Stimulated activated CD8-positive, alpha-beta memory T cell treated with anti-CD3 and anti-CD28 coated beads, Interleukin-7, amount 100 ng/mL, for 1 hour (primary cell): ENCODE results near the gene CCDC174.
"Not testable (repeated sequence)": the region's sequence is repeated elsewhere in the genome, so short reads cannot be mapped to it uniquely, and the experiment has no call there.

Experiments used
- DNase-seq, 2 donors: peaks; one replicate each; pipeline ENCODE4 v3.0.0-alpha.2; 2020; ENCODE audit warnings: low read depth in 2 of 2

Gene CCDC174

GRCh38 chr3:14651440-14652251 lies at the start of gene CCDC174:
Gene CCDC174, plus strand, starts transcription at chr3:14651762. Its CDS starts 75 bp downstream, at chr3:14651837.
- DNase-seq = peak; percentile 86 to 88

DNA sequence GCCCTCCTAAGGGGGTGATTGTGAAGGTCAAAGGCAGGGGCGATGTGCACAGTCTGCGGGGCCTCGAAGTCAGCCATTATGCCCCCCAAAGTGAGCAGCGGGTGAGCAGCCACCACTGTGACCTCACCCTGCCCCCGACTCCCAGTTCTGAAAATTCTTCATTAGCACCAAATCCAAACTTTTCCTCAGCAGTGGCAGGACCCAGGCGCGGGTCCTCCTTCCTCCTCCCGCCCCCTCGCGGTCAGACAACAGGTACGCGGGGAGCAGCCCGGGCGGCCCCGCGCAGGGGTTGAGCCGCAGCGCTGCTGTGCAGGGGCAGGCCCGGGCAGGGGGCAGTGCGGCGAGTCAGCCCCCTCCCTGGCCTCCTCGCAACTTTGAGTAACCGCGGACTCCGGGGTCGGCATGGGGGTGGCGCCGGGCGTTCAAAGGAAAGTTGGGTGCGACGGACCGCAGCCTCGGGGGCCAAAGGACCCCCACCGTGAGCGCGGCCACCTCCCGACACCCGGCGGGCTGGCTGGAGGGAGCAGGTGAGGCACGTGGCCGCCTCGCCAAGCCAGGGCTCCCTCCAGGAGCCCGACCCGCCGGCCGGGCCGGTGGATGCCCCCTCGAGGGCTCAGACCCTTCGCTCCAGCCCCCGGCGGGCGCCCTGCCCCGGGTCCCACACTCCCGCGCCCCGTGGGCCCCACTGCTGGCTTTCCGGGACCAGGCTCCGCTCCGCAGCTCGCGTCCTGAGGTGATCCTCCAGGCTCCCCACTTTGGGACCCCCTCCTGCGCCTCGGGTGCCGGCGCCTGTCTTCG lies 49.4 kb upstream of the CCDC174 start:
- DNase-seq = no peak

- no peak for DNase-seq
Observed at GRCh38 chr3:14602804-14603644, 48.5 kb upstream of the CCDC174 start.

- DNase-seq = no peak
Observed at GRCh38 chr3:14605067-14605466, 46.5 kb upstream of the CCDC174 start.

DNA sequence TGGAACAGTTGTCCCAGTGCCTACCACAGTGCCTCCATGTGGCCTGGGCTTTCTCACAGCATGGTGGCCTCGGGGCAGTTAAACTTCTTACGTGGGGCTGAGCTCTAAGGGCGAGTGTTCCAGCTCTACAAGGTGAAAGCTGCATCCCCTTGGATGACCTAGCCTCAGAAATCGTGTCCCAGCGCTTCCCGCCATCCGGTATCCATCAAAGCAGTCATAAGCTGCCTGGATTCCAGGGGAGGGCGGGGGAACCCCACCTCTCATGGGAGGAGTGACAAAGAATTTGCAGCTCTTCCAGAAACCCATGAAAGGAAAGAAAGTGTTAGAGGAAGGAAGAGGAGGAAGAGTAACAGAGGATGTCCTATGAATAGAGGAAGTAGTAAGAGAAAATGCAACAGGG lies 45.8 kb upstream of the CCDC174 start:
- DNase-seq = no peak

DNA sequence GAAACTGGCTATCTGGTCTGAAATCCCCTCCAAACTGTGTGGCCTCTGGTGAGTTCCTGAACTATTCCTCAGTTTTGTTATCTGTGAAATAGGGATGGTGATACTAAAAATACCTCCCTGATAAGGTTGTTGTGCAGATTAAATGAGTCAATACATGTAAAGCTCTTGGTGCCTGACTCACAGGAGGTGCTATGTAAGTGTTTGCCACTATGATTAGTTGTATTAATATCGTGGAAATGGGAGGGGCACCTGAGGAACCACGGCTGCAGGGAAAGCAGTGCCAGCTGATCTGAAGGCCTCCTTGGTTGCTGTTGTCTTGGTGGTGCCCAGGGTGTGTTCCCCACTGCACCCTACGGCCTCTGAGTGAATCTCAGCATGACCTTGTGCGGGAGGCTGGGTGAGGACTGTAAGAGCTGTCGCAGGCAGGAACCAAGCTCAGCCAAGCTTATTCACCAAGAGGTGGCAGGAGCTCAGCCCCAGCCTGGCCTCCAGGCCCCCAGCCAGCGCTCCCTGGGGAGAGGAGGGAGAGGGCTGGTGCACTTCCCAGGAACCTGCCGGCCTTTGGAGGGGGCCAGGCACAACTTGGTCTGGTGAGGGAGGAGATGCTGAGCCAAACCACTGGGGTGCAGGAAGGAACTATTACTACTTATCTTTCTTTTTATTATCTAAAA lies 44.8 kb upstream of the CCDC174 start:
- DNase-seq = no peak

GRCh38 chr3:14608298-14608697 lies 43.3 kb upstream of the CCDC174 start:
- no peak for DNase-seq

DNA sequence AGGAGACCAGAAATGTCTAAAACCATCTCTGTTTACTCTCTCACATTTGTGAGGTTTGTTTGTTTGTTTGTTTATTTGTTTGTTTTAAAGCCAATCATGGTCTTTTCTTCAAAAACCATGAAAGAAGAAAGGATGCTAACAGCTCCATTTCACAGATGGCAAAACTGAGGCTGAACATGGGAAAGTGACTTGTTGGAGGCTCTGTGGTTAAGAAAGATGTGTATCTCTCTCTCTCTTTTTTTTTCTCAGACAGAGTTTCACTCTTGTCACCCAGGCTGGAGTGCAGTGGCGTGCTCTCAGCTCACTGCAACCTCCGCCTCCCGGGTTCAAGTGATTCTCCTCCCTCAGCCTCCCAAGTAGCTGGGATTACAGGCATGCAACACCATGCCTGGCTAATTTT lies 42.5 kb upstream of the CCDC174 start:
- not testable (repeated sequence) for DNase-seq

- no peak for DNase-seq
Observed at GRCh38 chr3:14609506-14609905, 42.1 kb upstream of the CCDC174 start.

DNA sequence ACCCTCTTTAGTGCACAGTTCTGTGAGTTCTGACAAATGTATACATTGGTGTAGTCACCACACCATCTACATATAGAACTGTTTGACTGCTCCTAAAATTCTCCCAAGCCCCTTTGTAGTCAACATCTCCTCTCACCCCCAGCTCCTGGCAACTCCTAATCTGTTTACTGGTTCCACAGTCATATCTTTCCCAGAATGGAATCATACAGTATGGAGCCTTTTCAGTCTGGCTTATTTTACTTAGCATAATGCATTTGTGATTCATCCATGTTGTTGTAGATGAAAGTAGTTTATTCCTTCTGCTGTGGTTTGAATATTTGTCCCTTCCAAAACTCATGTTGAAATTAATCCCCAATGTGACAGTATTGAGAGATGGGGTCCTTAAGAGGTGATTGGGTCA lies 41.6 kb upstream of the CCDC174 start:
- DNase-seq = no peak

DNA sequence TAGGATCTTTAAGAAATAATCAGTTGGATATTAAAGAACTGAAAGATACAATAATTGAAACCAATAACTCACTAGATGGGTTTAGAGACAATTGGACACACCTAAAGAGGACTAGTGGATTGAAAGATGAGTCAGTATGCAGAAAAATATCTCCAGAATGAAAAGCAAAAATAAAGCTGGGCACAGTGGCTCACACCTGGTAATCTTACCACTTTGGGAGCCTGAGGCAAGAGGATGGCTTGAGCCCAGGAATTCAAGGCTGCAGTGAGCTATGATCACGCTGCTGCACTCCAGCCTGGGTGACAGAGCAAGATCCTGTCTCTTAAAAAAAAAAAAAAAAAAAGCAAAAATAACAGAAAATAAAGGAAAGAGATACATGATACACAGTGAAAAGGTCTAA lies 37.4 kb upstream of the CCDC174 start:
- DNase-seq = no peak

- DNase-seq = no peak
Observed at GRCh38 chr3:14614862-14615261, 36.7 kb upstream of the CCDC174 start.

- DNase-seq = no peak
Observed at GRCh38 chr3:14616606-14617507, 34.7 kb upstream of the CCDC174 start.

GRCh38 chr3:14617508-14618023 lies 34.0 kb upstream of the CCDC174 start:
- no peak for DNase-seq

- DNase-seq = no peak
Observed at GRCh38 chr3:14619605-14620004, 32.0 kb upstream of the CCDC174 start.

GRCh38 chr3:14620512-14620911 lies 31.1 kb upstream of the CCDC174 start:
- no peak for DNase-seq

GRCh38 chr3:14621093-14621492 lies 30.5 kb upstream of the CCDC174 start:
- no peak for DNase-seq

- DNase-seq = no peak
Observed at GRCh38 chr3:14622368-14622767, 29.2 kb upstream of the CCDC174 start.

- DNase-seq = no peak
Observed at GRCh38 chr3:14623569-14624051, 28.0 kb upstream of the CCDC174 start.

GRCh38 chr3:14624498-14624897 lies 27.1 kb upstream of the CCDC174 start:
- DNase-seq = no peak
